Stomach (tissue), 4 donors: ENCODE results near the gene RANBP1.

Experiments
- POLR2A ChIP-seq, 4 donors: fragments of 450-650 bp; IDR thresholded peaks; one replicate each; pipeline ENCODE4 v1.6.1; 2016; ENCODE audit warnings: antibody characterized with exemption in 4 of 4, control low read depth in 2 of 4, mild to moderate bottlenecking in 1 of 4, moderate library complexity in 1 of 4
- TF ChIP-seq, protein P1 (sequence below), 7 experiments: fragments of 450-650 bp in 4 of 7; fragments of 200-600 bp in 3 of 7; sonication (generic) in 3 of 7; IDR thresholded peaks; one replicate each; pipeline ENCODE4 v1.5.1; 2016 to 2019; ENCODE audit warnings: antibody characterized with exemption in 7 of 7, control low read depth in 2 of 7, mild to moderate bottlenecking in 1 of 7

DNA sequence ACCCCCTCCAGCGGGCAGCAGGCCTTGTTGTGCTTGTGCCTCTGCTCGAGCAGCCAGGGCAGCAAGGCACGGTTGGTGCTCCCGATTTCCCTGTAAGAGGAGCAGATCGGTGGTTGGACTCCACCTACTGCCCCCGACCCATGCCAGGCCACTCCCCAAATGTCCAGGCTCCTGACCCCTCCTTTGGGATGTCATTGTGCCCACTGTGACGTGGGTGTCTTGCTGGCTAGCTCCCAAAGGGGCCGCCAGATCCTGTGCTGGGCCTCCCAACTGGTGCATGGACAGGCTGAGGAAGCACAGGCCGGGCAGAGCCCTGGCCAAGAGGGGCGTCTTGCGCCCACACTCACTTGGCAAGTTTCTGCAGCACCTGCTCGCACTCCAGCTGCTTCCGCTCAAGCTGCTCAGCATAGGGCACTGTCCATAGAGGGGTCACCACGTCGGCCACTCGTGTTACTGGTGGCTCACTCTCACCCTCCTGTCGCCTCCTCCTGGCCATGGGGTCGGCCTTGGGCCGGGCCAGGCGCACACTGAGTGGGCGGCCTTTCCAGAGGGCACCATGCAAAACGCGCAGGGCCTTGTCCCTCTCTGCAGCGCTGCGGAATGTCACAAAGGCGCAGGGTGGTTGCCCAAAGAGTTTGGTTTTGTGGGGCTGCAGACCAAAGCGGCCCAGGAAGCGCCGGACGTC is at the start of gene RANBP1:
- TF ChIP-seq, protein P1, sequence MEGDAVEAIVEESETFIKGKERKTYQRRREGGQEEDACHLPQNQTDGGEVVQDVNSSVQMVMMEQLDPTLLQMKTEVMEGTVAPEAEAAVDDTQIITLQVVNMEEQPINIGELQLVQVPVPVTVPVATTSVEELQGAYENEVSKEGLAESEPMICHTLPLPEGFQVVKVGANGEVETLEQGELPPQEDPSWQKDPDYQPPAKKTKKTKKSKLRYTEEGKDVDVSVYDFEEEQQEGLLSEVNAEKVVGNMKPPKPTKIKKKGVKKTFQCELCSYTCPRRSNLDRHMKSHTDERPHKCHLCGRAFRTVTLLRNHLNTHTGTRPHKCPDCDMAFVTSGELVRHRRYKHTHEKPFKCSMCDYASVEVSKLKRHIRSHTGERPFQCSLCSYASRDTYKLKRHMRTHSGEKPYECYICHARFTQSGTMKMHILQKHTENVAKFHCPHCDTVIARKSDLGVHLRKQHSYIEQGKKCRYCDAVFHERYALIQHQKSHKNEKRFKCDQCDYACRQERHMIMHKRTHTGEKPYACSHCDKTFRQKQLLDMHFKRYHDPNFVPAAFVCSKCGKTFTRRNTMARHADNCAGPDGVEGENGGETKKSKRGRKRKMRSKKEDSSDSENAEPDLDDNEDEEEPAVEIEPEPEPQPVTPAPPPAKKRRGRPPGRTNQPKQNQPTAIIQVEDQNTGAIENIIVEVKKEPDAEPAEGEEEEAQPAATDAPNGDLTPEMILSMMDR (IDR thresholded peaks at IDR 0.05), result no peak
- TF ChIP-seq POLR2A (IDR thresholded peaks at IDR 0.05), result no peak
